GM18502 (cell line): ENCODE results near the gene MAJIN.
"Not testable (repeated sequence)": the region's sequence is repeated elsewhere in the genome, so short reads cannot be mapped to it uniquely, and the experiment has no call there.

Experiments
- ATAC-seq: cut with Tn5 transposase; IDR thresholded peaks from one replicate; pipeline ENCODE4 v1.9.1; 2021; ENCODE audit warnings: mild to moderate bottlenecking; ENCODE audit not compliant: unreplicated experiment, poor library complexity

The MAJIN gene

DNA sequence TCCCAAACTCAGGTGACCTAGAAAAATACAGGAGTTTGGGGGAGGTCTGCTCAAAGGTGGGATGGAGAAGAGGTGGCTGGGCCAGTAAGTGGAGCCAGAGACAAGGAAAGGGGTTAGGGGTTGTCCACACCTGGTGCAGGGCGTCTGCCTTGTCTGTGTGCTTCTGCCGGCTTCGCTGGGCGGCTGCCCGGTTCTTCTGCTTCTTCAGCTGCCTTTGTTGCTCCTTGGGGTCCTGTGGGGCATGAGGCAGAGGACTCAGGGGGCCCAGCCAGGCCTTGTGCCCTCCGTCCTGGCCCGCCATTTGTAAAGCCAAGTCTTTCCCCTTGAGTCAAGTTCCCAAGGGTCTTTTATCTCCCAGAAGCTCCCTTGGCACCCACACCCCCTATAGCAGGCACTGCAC, 22.4 kb upstream of the MAJIN start:
- no peak for ATAC-seq

DNA sequence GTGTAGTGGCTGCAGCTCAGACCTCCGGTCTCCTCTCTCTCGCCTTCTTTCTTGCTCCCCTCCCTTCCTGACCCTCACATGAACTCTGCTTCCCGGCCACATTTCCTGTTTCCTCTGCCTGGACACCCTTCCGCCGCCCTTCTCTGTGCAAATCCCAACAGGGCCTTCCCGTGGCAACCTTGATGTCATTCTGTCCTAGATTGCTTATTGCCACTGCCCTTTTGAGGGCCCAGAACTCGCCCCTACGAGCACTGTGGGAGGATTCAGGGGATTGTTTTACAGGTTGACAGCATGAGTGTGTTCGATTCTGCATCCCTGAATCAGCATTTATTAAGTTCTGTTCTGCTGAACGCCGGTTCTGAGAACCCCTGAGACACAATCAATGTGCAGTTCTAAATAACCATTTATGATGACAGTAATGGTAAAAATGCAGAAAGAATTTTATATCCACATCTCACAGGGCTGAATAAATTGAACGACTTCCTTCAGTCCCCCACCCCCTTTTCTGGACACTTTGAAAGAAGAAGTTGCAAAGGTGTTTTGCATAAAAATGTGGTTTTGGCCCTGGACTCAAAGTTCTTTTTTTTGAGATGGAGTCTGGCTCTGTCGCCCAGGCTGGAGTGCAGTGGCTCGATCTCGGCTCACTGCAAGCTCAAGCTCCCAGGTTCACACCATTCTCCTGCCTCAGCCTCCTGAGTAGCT, 18.5 kb upstream of the MAJIN start:
- ATAC-seq: no peak

DNA sequence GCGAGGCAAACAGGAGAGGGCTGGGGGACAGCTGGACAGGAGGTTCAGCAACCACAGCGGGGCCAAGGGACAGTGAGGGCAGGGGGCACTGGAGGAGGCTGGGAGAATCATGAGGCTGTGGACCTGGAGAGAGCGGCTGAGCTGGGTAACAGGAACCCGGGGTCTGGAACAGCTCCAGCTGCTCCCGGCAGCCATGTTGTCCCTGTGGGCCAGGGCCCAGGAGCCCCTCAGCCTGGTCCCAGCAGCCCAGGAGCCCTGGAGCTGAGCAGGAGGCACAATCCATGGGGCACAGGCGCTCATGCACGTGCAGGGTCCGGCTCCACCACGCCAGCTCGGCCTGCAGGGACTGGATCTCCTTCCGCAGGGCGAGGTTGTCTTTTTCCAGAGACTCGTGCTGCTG, 17.5 kb upstream of the MAJIN start:
- ATAC-seq: no peak

DNA sequence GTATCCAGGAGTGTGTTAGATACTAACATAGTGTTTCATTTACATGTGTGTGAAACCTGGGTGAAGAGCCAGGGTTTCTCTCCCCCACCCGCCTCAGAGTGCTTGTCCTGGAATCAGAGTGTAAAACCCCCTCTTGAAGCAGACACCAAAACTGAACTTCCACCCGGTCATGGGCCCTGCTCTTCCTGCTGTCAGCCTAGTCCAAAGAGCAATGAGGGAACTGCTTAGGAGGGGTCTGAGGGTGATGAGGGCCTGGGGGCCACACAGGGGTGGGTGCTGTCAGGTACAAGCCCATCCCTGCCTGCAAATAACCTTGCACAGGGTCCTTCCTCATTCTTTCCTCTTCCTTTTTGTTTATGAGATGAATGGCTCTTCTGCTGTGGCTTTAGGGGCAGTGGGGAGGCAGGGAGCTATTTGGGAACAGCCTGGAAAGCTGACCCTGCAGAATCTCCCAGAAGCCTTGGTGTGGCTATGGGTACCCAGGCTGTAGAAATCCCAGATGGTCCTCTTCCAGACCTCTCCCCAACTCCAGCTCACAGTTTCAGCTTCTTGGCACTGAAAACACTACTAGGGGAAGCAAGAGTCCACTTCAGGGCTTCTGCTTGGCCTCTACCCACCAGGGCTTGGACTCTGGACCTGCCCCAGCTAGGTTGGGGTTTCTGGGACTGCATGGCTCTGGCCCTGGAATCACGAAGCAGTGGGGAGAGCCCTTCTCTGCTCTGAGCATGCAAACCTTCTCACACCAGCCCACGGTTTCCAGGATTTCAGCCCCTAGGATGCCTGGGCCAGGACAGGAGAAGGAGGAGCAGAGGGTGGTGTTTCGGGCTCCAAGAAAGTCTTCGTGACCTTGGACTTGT, 16.3 kb upstream of the MAJIN start:
- no peak for ATAC-seq

DNA sequence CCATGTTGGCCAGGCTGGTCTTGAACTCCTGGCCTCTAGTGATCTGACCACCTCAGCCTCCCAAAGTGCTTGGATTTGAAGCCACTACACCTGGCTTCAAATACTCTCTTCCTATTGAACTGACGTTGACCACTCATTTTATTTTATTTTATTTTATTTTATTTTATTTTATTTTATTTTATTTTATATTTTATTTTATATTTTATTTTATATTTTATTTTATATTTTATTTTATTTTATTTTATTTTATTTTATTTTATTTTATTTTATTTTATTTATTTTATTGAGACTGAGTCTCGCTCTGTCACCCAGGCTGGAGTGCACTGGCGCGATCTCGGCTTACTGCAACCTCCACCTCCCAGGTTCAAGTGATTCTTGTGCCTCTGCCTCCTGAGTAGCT, 11.4 kb upstream of the MAJIN start:
- not testable (repeated sequence) for ATAC-seq

DNA sequence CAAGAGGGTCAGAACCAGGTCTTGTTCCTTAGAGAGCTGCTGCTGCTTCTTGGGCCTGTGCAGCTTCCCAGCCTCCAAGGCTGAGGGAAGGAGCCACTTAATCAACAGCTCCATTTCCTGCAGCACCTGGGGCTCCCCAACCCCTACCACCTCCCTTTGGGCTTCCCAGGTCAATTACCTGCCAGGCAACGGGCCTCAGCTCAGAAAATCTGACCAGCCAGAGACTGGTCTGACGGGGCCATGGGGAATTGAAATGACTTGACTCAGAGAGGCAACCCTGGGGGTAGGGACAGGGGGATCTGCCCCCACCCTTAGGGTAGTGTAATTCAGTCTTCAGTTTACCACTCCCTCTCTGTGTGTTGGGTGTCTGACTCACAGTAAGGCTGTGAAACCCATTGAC, 4.7 kb upstream of the MAJIN start:
- no peak for ATAC-seq

DNA sequence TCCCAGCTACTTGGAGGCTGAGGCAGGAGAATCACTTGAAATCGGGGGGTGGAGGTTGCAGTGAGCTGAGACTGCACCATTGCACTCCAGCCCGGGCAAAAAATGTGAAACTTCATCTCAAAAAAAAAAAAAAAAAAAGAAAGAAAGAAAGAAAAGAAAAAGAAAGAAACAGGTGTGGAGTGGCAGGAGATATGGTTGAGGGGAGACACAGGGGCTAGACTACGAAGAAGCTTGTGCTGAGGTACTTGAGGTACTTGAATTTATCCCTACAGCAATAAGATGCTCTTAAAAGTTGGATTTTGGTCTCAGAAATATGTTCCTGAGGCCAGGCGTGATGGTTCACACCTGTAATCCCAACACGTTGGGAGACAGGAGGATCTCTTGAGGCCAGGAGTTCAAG, 2.2 kb upstream of the MAJIN start:
- ATAC-seq: no peak

DNA sequence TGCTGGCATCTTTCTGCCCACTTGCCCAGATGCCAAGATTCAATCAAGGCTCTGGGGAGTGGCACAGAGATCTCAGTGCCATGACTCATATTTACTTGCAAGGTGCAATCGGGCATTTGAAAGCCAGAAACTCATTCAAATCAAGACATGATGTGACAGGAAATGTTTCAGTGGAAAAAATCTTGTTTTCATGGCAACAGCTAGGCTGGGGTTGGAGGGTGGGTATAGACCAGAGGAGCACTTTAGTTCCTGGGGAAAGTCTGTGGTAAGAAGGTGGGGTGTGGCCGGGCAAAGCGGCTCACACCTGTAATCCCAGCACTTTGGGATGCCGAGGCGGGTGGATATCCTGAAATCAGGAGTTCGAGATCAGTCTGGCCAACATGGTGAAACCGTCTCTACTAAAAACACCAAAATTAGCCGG, 1.2 kb downstream of the MAJIN start:
- no peak for ATAC-seq

DNA sequence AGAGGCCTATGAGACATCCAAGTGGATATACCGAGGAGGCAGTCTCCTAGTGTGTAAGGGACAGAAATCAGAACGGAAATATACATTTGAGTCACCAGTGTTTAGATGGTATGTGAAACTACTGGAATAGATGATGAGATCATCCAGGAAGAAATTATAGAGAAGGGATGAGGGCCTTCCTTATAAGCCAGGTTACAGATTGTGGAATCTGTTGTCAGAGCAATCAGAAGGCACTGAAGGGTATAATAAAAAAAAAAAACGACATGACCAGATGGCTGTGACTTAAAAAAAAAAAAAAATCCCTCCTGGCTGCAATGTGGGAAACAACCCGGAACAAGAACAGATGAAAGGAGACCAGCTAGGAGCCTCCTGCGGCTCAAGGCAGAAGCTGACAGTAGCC, 2.7 kb downstream of the MAJIN start:
- no peak for ATAC-seq

DNA sequence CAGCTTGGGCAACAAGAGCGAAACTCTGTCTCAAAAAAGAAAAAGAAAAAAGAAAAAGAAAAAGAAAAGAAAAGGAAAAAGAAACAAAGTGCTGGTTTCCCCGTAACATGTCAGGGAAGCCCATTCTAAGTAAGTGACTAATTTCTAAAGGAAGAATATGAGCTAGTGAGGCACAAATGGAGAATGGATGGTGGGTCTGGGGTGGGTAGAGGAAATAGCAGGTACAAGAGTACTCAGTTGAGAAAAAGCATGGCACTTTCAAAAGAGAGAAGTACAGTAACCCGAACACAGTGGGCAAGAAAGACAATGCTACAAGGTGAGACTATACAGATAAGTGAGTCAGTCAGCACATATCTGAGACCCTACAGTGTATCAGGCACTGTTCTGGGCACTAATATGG, 4.5 kb downstream of the MAJIN start:
- ATAC-seq: no peak

DNA sequence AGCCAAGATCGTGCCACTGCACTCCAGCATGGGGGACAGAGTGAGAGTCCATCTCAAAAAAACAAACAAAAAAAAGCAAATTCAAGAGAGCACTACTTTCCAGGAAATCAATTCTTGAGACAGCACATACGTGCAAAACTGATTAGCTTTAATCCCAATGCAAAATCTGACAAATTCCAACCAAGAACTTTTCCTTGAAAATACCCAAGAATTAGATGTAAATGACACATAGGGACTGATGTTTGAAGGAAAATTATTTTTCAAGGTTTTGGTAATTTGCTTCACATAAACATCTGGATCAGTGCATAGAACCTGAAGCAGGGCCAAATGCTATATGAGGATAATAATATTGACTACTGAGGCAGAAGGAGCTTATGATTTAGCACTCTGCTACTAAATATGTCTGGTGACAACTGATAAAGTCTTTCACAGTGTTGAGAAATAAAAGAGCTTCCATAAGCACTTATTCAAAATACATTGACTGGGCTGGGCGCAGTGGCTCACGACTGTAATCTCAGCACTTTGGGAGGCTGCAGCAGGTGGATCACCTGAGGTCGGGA, 8.8 kb downstream of the MAJIN start:
- no peak for ATAC-seq

DNA sequence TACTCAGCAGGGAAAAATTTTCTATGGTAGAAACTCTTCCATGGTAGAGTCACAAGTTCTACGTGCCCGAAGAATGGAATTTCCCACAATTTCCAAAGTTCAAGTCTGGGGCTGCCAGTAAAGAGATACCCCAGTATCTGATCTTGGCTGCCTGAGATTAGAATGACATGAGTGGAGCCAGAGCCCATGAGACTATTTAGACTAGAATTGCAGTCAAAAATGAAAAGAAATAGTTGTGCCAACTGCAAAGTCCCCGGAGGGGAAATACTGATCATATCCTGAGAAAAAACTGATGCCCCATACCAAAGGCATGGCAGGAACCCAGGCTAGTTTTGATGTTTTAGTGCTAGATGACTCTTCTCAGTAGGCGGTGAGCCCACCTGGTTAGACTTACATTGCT, 11.2 kb downstream of the MAJIN start:
- no peak for ATAC-seq

DNA sequence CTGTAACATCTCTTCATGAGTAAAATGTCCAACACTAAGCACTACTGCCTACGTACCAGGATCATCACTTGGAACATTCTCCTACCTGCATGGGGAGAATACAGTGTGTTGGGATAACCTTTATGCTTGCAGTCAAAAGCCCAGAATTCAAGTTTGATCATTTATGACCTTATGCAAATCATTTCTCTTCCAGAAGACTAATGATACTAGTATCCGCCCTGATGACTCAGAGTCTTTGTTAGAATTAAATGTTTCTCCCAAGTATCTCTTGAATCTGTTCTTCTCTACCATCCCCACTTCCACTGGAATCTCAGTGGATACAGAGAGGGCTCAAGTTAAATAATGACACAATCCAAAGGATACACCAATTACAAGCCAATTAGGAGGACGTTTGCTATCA, 12.4 kb downstream of the MAJIN start:
- no peak for ATAC-seq

DNA sequence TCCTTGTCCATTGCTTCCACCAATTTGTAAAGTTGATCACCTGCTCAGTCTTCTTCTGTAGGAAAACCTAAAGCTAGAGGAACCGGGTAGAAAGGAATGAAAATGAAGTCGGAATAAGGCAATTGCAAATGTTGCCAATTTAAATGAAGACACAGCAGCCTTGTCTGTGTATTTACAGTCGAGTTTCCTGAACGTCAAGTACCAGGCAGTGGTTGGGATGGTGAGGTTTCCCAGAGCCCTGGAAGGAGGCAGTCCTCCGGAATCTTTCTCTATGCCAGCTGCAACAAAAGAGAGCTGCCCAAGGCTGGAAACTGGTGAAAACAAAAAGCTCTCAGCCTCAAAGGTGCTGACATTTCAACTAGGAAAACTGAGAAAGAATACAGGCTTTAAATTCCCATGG, 17.7 kb downstream of the MAJIN start:
- no peak for ATAC-seq

DNA sequence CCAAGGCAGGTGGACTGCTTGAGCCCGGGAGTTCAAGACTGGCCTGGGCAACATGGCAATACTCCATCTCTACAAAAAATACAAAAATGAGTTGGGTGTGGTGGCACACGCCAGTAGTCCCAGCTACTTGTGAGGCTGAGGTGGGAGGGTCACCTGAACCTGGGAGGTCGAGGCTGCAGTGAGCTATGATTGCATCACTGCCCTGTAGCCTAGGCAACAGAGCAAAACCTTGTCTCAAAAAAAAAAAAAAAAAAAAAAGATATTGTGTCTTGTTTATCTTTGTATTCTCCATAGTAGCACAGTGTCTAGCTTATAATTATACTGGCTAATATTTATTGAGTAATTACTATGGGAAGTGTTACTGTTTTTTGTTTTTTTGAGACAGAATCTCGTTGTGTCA, 20.4 kb downstream of the MAJIN start:
- ATAC-seq: no peak

DNA sequence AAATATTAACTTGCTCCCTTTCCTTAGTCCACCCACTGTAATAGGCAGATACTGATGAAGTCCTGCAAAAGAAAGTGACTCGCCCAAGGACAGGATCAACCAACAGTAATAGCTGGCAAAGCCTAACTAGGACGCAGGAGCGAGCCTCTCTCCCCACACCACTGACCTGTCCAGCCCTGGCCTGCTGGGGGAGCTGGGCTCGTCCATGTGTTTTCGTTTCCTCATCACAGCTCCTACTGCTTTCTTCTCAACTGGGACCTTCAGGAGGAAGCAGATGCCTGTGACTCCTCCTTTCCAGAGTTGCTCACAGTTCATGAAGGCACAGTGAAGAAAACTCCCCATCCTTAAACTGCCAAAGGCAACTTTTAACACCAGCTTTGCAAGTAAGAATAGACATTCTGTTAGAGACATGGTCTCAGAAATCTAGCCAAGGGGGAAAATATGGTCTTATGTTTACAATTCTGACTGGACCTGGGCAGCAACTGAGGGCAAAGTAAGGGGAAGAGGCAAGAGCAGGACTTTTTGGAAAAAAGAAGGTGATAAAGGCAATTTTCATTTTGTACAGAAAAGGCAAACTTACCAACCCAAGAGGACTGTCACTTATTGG, 24.6 kb downstream of the MAJIN start:
- no peak for ATAC-seq

DNA sequence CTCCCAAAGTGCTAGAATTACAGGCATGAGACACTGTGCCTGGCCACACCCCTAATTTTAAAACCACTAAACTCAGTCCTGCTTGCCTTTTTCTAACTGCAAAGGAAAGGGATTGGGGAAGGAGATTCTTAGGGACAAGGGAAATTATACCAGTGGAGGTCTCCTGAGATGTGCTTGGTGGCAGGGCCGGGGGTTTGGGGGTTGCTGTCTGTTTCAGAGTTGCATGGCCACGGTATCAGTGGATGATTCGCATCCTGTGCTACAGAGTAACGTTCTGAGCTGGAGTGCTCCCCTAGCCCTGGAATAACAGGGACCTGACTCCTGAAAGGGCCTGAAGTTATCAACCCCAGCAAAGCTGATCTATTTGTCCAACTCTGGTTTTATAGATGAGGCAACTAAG, 35.4 kb downstream of the MAJIN start:
- ATAC-seq: no peak

DNA sequence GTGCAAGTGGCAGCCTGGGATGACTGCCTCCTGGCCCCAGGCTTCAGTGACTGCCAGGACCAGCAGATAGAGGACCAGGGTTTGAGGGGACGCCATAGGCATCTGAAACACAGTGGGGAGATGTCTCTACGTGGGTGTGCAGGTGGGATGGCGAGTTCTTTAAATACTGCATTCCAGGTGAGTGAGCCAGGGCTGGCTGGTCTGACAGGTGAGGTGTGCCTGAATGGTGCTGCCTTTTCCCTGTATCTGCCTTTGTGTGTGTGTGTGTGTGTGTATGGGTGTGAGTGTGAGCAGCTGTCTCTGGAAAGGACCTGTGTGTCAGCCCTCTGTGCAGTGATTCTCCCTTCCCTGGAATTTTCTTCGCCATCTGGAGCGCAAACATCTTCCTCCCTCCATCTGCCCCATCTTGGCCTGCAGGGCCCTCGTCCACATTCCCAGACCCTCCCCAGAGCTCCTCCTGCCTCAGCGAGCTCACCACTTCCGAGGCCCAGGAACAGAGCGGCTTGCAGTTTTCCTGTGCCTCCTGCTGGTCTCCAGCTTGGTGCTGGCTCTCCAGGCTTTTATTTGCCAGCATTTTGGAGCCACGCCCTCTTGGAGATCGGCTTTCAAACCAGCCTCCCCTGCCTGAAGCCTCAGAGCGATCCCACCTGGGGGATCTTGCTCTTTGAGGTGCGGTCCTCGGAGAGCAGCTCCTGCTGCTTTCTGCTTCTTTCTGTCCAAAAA, 36.4 kb downstream of the MAJIN start, which contains the start of gene GPHA2:
GPHA2 (minus strand) TSS at position 535 of the 723 bp plus-strand sequence; CDS start at position 102, 433 bp downstream.
- ATAC-seq: no peak

DNA sequence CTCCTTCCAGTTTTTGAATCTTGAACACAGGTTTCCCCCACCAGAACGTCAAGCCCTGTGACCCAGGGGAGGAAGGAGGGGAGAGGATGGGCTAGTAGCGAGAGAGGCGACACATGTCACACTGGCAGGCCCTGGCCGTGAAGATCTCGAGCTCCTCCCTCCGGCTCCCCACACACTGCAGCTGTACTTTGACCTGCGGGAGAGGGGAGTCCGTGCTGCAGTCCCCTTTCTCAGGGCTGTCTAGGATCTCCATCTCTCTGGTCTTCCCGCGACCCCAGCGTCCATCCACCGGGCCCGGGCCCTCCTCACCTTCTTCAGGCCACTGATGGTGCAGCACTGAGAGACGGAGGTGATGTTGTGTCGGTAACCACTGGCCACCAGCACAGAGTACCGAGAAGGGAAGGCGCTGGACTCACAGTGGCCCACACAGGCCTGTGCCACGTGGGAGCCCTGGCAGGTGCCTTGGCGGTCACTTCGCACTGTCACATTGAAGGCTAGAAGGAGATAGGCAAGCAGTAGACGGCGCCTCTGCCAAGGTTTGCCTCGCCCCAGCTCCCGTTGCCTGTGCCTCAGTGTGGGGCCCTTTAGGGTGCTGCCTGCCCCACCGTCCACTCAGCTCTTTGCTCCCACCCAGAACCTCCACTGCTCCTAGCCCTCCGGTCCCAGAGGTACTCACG, 37.1 kb downstream of the MAJIN start:
- no peak for ATAC-seq
